IMR-90 (cell line): Measurements from ENCODE around the gene STK31. TPM values are rescaled to one million over a fixed set of nuclear protein-coding genes. Genes with fewer than 3 reads are reported as not detected.

Experiments
- ATAC-seq: fragments of 200-7000 bp; cut with Tn5 transposase; 2 replicates; pipeline ENCODE4 v1.9.1; 2020; ENCODE audit warnings: low read depth, mild to moderate bottlenecking, moderate library complexity
- BruUV-seq: library from RNA; stranded (reverse); fragments of 400-500 nt; replicated peaks from 2 replicates; lab custom pipeline; 2021; lab: Mats Ljungman, UMichigan
- CTCF ChIA-PET: fragments of 300-600 bp; formaldehyde crosslinking; extraction: SDS; loops from one replicate; lab custom pipeline; 2021; ENCODE audit warnings: antibody characterized with exemption; lab: Yijun Ruan, JAX
- POLR2A ChIA-PET: fragments of 300-600 bp; sonication (Branson Sonifier 250); formaldehyde crosslinking; loops from one replicate; lab custom pipeline; 2022; ENCODE audit warnings: antibody characterized with exemption; ENCODE audit not compliant: unreplicated experiment; lab: Charles Lee
- DNase-seq: peaks from one replicate; pipeline ENCODE4 v3.0.0; 2013
- H2AFZ ChIP-seq: replicated peaks from 2 replicates; pipeline ENCODE3; 2013; ENCODE audit warnings: low read length, mild to moderate bottlenecking; ENCODE audit not compliant: poor library complexity
- H2AK5ac ChIP-seq: 2 replicates; pipeline ENCODE4 v1.6.1; 2013; ENCODE audit warnings: low read depth, low read length, inconsistent platforms
- H2AK9ac ChIP-seq: replicated peaks from 2 replicates; pipeline ENCODE3; 2013; ENCODE audit warnings: mild to moderate bottlenecking, low read depth, low read length, moderate library complexity; ENCODE audit not compliant: poor library complexity
- H2BK120ac ChIP-seq: 2 replicates; pipeline ENCODE4 v1.6.1; 2013; ENCODE audit warnings: low read depth, low read length, inconsistent platforms
- H2BK15ac ChIP-seq: 3 replicates; pipeline ENCODE4 v1.6.1; 2013; ENCODE audit warnings: low read depth, low read length, inconsistent platforms
- H2BK20ac ChIP-seq: 2 replicates; pipeline ENCODE4 v1.6.1; 2013; ENCODE audit warnings: low read depth, mild to moderate bottlenecking, inconsistent platforms, low read length, moderate library complexity
- H2BK5ac ChIP-seq: 2 replicates; pipeline ENCODE4 v1.6.1; 2013; ENCODE audit warnings: mild to moderate bottlenecking, low read depth, low read length, inconsistent platforms; ENCODE audit not compliant: poor library complexity, severe bottlenecking
- H3K14ac ChIP-seq: replicated peaks from 2 replicates; pipeline ENCODE4 v1.6.1; 2013; ENCODE audit warnings: low read depth, low read length, inconsistent platforms
- H3K18ac ChIP-seq: 2 replicates; pipeline ENCODE4 v1.6.1; 2013; ENCODE audit warnings: low read depth, low read length, control low read depth
- H3K23ac ChIP-seq: 2 replicates; pipeline ENCODE4 v1.6.1; 2013; ENCODE audit warnings: low read depth, low read length, inconsistent platforms
- H3K27ac ChIP-seq: 2 replicates; pipeline ENCODE4 v1.5.1; 2013; ENCODE audit warnings: mild to moderate bottlenecking, control low read depth, low read length; ENCODE audit not compliant: insufficient read depth
- H3K27me3 ChIP-seq: 2 replicates; pipeline ENCODE4 v1.6.1; 2013; ENCODE audit warnings: low read length; ENCODE audit not compliant: control insufficient read depth, insufficient read depth
- H3K36me3 ChIP-seq: 2 replicates; pipeline ENCODE4 v1.6.1; 2013; ENCODE audit warnings: low read length, mixed read lengths; ENCODE audit not compliant: control insufficient read depth, insufficient read depth
- H3K4ac ChIP-seq: 2 replicates; pipeline ENCODE4 v1.6.1; 2013; ENCODE audit warnings: low read depth, low read length, inconsistent platforms
- H3K4me1 ChIP-seq: 2 replicates; pipeline ENCODE4 v1.6.1; 2013; ENCODE audit warnings: low read length, mixed read lengths; ENCODE audit not compliant: control insufficient read depth, insufficient read depth
- H3K4me2 ChIP-seq: 2 replicates; pipeline ENCODE4 v1.6.1; 2013; ENCODE audit warnings: low read depth, mild to moderate bottlenecking, control low read depth, low read length, moderate library complexity
- H3K4me3 ChIP-seq: 2 replicates; pipeline ENCODE4 v1.5.1; 2013; ENCODE audit warnings: low read depth, mild to moderate bottlenecking, control low read depth, low read length, moderate library complexity; ENCODE audit not compliant: insufficient read depth
- H3K56ac ChIP-seq: 2 replicates; pipeline ENCODE4 v1.6.1; 2013; ENCODE audit warnings: low read length, inconsistent platforms; ENCODE audit not compliant: insufficient read depth; ENCODE audit errors: extremely low read depth
- H3K79me1 ChIP-seq, 2 experiments: 2 replicates each; pipeline ENCODE4 v1.6.1; 2013; ENCODE audit warnings: low read length in 2 of 2, inconsistent platforms in 1 of 2, low read depth in 1 of 2
- H3K9ac ChIP-seq: 2 replicates; pipeline ENCODE4 v1.6.1; 2013; ENCODE audit warnings: low read depth, low read length, control low read depth
- H3K9me1 ChIP-seq: 2 replicates; pipeline ENCODE4 v1.6.1; 2013; ENCODE audit warnings: low read length, inconsistent platforms; ENCODE audit not compliant: insufficient read depth
- H3K9me3 ChIP-seq: 2 replicates; pipeline ENCODE4 v1.6.1; 2013; ENCODE audit warnings: low read length; ENCODE audit not compliant: control insufficient read depth, insufficient read depth
- H4K20me1 ChIP-seq: 2 replicates; pipeline ENCODE4 v1.6.1; 2013; ENCODE audit warnings: low read length, inconsistent platforms; ENCODE audit not compliant: insufficient read depth
- H4K5ac ChIP-seq: 2 replicates; pipeline ENCODE4 v1.6.1; 2013; ENCODE audit warnings: mild to moderate bottlenecking, low read depth, low read length, control low read depth
- H4K8ac ChIP-seq, 2 experiments: 2 replicates each; pipeline ENCODE4 v1.6.1; 2013; ENCODE audit warnings: low read depth in 2 of 2, low read length in 2 of 2, control low read depth in 1 of 2, inconsistent platforms in 1 of 2
- H4K91ac ChIP-seq: 2 replicates; pipeline ENCODE4 v1.6.1; 2013; ENCODE audit warnings: low read depth, low read length, inconsistent platforms; ENCODE audit not compliant: insufficient read depth
- CHD1 ChIP-seq: IDR thresholded peaks from 2 replicates; pipeline ENCODE4 v1.6.1; 2012; ENCODE audit warnings: low read depth, low read length, improper control_type of control experiment
- MAZ ChIP-seq: IDR thresholded peaks from 2 replicates; pipeline ENCODE4 v1.6.1; 2012; ENCODE audit warnings: low read depth, mild to moderate bottlenecking, low read length, improper control_type of control experiment, moderate library complexity, borderline replicate concordance
- MXI1 ChIP-seq: IDR thresholded peaks from 2 replicates; pipeline ENCODE4 v1.6.1; 2012; ENCODE audit warnings: low read depth, mild to moderate bottlenecking, low read length, moderate library complexity, borderline replicate concordance
- NFE2L2 ChIP-seq: fragments of 150-350 bp; IDR thresholded peaks from 2 replicates; pipeline ENCODE4 v1.6.1; 2016; ENCODE audit warnings: low read depth, mild to moderate bottlenecking, low read length
- RCOR1 ChIP-seq: IDR thresholded peaks from 2 replicates; pipeline ENCODE4 v1.6.1; 2012; ENCODE audit warnings: mild to moderate bottlenecking, low read length, improper control_type of control experiment; ENCODE audit not compliant: insufficient replicate concordance
- RFX5 ChIP-seq: IDR thresholded peaks from 2 replicates; pipeline ENCODE4 v1.8.0; 2012; ENCODE audit warnings: low read depth, mild to moderate bottlenecking, low read length, moderate library complexity
- WGBS, 2 experiments: methylation state at CpG; one replicate each; pipeline versions ENCODE4 v1.1.5 to v1.1.7; 2013; ENCODE audit warnings: missing lambda C conversion rate in 2 of 2; ENCODE audit not compliant: insufficient read length in 1 of 2; ENCODE audit errors: extremely low coverage in 2 of 2; 5-methylcytosine and 5-hydroxymethylcytosine counted together
- dilution Hi-C: fragments of 300-500 bp; cut with HindIII; formaldehyde crosslinking; loops from one replicate; pipeline ENCODE4 v1.14.3; 2018; ENCODE audit warnings: low sequenced_read_pairs; ENCODE audit not compliant: unreplicated experiment
- in situ Hi-C: fragments of 300-500 bp; cut with MboI; formaldehyde crosslinking; loops from 3 replicates; pipeline ENCODE4 v1.14.3; 2019; ENCODE audit warnings: low sequenced_read_pairs, inconsistent platforms, mixed read lengths
- intact Hi-C: fragments of 100-400 bp; cut with micrococcal nuclease; formaldehyde crosslinking; loops from 2 replicates; pipeline ENCODE4 v1.10.0; 2022
- polyA plus RNA-seq, 3 experiments: library from polyadenylated mRNA; depleted of rRNA; stranded (reverse); fragments of >200 nt; gene quantifications; 2 replicates each; pipeline ENCODE4 v1.2.3, GENCODE V29; 2012; ENCODE audit warnings: low replicate concordance in 1 of 3
- total RNA-seq: library from RNA; depleted of rRNA; stranded (reverse); fragments of >200 nt; gene quantifications from 2 replicates; pipeline ENCODE4 v1.2.3, GENCODE V29; 2012
- TF ChIP-seq, protein P1 (sequence below): conservative IDR thresholded peaks from 2 replicates; pipeline ENCODE4 v1.5.1; 2012; ENCODE audit warnings: mild to moderate bottlenecking, low read depth, low read length, improper control_type of control experiment

Gene STK31
- total and polyA plus RNA-seq, 2 of the 4 experiments (the other 2 are of a cell fraction) = not detected

GRCh38 chr7:23787272-23787671, 77.3 kb downstream of the STK31 start:
- Histone ChIP-seq H2BK20ac (no peak overlapping the region), H3K36me3 (no peaks in the 10 kb centered on the region), H3K9ac (no peak overlapping the region), H3K18ac (no peak overlapping the region), H2AK5ac (no peak overlapping the region), H2BK120ac (no peak overlapping the region), H3K4ac (no peak overlapping the region), H4K91ac (no peak overlapping the region), H4K8ac (no peak overlapping the region), H3K14ac (no peak overlapping the region), H3K4me1 (no peaks in the 10 kb centered on the region), H4K20me1 (no peaks in the 10 kb centered on the region), H3K9me1 (no peaks in the 10 kb centered on the region), H2AK9ac (no peak overlapping the region), H3K9me3 (no peaks in the 10 kb centered on the region), H3K56ac (no peak overlapping the region), H3K4me2 (no peak overlapping the region), H4K5ac (no peak overlapping the region), H3K4me3 (no peak overlapping the region), H3K79me1 (no peaks in the 10 kb centered on the region), H3K27ac (no peak overlapping the region), H2BK5ac (no peak overlapping the region), H2BK15ac (no peak overlapping the region), H3K23ac (no peak overlapping the region), H3K27me3 (no peaks in the 10 kb centered on the region), H2AFZ (no peak overlapping the region)
- DNase-seq = no peak
- ATAC-seq = no peak
- intact Hi-C loops (no loop called here), in situ Hi-C loops (no loop called here), dilution Hi-C loops (no loop called here)
- BruUV-seq = no TSS peak
- no peak for TF ChIP-seq MAZ
- TF ChIP-seq RCOR1 = no peak
- no peak for TF ChIP-seq MXI1
- no peak for TF ChIP-seq NFE2L2
- no peak for TF ChIP-seq RFX5
- no peak for TF ChIP-seq CHD1
- TF ChIP-seq, protein P1, sequence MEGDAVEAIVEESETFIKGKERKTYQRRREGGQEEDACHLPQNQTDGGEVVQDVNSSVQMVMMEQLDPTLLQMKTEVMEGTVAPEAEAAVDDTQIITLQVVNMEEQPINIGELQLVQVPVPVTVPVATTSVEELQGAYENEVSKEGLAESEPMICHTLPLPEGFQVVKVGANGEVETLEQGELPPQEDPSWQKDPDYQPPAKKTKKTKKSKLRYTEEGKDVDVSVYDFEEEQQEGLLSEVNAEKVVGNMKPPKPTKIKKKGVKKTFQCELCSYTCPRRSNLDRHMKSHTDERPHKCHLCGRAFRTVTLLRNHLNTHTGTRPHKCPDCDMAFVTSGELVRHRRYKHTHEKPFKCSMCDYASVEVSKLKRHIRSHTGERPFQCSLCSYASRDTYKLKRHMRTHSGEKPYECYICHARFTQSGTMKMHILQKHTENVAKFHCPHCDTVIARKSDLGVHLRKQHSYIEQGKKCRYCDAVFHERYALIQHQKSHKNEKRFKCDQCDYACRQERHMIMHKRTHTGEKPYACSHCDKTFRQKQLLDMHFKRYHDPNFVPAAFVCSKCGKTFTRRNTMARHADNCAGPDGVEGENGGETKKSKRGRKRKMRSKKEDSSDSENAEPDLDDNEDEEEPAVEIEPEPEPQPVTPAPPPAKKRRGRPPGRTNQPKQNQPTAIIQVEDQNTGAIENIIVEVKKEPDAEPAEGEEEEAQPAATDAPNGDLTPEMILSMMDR = no peak
- WGBS, 2 experiments = no CpG with 5 or more reads among the region's 3 CpGs
- ChIA-PET POLR2A (no interaction called here), CTCF (no interaction called here)
